Measurements from ENCODE around the gene RUNX2. TPM values are rescaled to one million over a fixed set of nuclear protein-coding genes. Genes with fewer than 3 reads are reported as not detected.

RUNX2 gene
- total and polyA plus RNA-seq, 9 of the 15 experiments (the other 6 are each of a cell fraction or from before 2014, with no cell fraction given), result 0.29 to 1.00 (median 0.43) TPM

DNA sequence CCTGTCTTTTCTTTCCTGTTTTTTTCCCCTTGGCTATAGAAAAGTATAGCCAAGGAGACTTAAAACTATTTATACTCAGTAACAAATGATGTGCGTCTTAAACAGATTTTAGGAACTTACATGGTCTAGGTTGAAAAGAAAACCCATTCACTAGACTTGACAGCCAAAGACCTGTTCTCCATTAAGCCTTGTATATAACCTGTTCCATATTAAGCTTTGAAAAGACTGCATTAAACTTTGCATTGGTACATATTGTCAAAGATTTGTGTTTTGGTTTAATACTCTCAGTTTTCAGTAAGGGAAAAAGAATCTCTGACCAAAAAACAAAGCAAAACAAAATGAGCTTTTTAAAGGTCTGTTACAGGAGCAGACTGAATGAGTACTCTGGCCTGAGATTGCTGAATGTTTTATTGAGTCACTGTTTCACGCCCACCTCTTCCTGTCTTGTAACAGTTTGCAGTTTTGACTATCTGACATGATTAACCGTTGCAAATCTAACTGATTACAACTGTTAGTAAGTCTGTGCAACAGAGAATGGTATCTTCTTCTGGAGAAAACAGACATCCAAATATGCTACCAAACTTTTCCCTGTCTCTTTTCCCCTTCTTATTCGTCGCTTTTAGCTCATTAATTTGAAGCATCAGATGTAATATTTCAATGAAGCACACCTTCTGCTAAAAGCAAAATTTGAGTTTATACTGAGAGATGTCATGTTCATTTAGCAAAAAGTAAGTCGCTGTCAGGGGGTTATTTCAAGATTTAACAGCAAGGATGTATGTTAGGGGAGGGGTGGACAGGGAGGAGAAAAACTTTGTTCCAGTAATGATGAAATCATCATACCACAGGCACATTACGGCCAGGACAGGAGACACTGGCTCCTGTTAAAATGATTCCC, 108.7 kb downstream of the RUNX2 start (continued):
- TF ChIP-seq ARID4B (CRISPR knock-in tag; IDR thresholded peaks at IDR 0.05) (no peak), NR2C2 (CRISPR knock-in tag; IDR thresholded peaks at IDR 0.05) (no peak), NR2C2 (tag; IDR thresholded peaks at IDR 0.05) (peak; percentile 52; the same call in 1 of the 2 replicates), HDAC3 (IDR thresholded peaks at IDR 0.05; ENCODE audit: borderline replicate concordance, partially characterized antibody) (peak; percentile 68), NFE2 (IDR thresholded peaks at IDR 0.05; ENCODE audit: low read depth) (peak; percentile 90), ZSCAN32 (CRISPR knock-in tag; IDR thresholded peaks at IDR 0.05) (no peak), ZNF584 (CRISPR knock-in tag; IDR thresholded peaks at IDR 0.05; ENCODE audit: low read depth) (peak; percentile 50), RBM17 (IDR thresholded peaks at IDR 0.05; ENCODE audit: borderline replicate concordance, low read depth, low read length) (no peak), CCNT2 (IDR thresholded peaks at IDR 0.05; ENCODE audit: borderline replicate concordance, extremely low read depth, insufficient read length, low read depth, low read length) (peak; percentile 24)
- TF ChIP-seq, protein P1, sequence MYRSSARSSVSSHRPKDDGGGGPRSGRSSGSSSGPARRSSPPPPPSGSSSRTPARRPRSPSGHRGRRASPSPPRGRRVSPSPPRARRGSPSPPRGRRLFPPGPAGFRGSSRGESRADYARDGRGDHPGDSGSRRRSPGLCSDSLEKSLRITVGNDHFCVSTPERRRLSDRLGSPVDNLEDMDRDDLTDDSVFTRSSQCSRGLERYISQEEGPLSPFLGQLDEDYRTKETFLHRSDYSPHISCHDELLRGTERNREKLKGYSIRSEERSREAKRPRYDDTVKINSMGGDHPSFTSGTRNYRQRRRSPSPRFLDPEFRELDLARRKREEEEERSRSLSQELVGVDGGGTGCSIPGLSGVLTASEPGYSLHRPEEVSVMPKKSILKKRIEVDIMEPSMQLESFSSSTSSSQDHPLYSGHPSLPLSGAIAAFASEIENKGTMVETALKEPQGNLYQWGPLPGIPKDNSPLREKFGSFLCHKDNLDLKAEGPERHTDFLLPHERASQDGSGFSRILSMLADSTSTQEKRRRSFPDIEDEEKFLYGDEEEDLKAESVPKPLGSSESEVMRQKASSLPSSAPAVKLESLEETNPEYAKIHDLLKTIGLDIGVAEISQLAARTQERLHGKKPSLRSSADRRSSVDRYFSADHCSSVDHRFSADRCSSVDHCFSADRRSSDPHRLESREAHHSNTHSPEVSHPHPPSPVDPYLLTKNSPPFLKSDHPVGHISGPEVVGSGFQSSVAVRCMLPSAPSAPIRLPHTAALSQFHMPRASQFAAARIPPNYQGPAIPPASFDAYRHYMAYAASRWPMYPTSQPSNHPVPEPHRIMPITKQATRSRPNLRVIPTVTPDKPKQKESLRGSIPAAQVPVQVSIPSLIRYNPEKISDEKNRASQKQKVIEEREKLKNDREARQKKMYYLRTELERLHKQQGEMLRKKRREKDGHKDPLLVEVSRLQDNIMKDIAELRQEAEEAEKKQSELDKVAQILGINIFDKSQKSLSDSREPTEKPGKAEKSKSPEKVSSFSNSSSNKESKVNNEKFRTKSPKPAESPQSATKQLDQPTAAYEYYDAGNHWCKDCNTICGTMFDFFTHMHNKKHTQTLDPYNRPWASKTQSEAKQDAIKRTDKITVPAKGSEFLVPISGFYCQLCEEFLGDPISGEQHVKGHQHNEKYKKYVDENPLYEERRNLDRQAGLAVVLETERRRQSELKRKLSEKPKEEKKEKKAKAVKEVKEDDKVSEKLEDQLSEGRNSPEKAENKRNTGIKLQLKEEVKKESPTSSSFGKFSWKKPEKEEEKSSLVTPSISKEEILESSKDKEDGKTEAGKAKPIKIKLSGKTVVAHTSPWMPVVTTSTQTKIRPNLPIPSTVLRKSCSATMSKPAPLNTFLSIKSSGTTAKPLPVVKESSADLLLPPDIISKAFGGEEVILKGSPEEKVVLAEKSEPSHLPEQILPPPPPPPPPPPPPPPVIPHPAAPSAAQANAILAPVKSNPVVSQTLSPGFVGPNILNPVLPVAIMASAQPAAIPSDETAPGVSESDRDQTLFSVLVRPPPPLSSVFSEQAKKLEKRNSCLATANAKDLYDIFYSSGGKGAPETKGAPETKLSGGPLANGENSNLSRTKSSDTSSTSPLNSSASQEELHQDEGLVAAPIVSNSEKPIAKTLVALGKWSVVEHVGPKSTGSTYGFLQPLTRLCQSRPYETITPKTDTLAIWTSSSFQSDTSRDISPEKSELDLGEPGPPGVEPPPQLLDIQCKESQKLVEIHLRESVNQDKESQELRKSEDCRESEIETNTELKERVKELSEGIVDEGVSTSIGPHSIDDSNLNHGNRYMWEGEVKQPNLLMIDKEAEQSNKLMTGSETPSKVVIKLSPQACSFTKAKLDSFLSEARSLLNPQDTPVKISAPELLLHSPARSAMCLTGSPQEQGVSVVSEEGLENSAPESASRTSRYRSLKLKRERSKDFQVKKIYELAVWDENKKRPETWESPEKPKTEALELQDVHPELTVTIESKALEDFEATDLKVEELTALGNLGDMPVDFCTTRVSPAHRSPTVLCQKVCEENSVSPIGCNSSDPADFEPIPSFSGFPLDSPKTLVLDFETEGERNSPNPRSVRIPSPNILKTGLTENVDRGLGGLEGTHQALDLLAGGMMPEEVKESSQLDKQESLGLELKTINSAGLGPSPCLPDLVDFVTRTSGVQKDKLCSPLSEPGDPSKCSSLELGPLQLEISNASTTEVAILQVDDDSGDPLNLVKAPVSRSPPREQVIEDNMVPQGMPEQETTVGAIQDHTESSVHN (IDR thresholded peaks at IDR 0.05; ENCODE audit: borderline replicate concordance in 1 of 2, low read depth in 1 of 2), result peak; percentile 28 to 68; a peak in 2 of 4 replicates
- TF ChIP-seq, protein P2, sequence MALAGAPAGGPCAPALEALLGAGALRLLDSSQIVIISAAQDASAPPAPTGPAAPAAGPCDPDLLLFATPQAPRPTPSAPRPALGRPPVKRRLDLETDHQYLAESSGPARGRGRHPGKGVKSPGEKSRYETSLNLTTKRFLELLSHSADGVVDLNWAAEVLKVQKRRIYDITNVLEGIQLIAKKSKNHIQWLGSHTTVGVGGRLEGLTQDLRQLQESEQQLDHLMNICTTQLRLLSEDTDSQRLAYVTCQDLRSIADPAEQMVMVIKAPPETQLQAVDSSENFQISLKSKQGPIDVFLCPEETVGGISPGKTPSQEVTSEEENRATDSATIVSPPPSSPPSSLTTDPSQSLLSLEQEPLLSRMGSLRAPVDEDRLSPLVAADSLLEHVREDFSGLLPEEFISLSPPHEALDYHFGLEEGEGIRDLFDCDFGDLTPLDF (CRISPR knock-in tag; IDR thresholded peaks at IDR 0.05), result no peak

All from K562 (cell line).